ENCODE data around the gene TMEM45B.
"Not testable (repeated sequence)": the region's sequence is repeated elsewhere in the genome, so short reads cannot be mapped to it uniquely, and the experiment has no call there.

Gene TMEM45B

DNA sequence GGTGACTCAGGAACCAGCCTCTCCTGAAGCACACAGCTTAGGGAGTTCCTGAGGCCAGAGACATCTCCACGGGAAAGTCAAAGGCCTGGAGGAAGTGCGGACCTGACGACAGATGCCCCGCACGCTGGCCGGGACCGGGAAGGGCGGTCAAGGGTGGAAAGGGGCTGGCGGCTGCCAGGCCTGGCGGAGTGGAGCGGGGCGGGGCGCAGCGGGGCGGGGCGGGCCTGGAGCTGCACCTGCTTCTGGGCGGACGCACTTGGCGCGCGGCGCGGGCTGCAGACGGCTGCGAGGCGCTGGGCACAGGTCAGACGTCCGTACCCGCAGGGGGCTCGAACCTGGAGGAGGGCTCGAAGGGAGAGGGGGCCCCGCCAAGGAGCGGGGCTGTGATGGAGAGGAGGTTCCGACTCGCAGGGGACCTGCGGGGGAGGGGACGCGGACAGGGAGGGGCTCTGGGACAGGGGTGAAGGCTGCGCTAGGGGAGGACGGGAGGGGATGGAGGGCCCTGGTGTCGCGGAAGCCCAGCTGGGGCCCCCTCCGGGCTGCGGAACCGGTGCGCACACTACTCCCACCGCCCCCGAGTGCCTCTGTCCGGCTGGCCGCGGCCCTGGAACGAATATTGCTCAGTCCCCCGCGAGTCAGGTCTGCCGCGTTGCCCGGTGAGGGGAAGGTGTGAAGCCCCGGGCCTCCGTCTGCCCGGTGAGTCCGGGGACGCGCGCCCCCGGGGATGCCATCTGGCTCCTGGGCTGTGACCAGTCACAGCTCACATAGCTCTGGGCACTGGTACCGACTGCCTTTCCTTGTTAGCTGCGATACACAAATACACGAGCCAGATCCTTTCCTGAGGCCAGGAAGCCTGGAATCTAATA is at the start of gene TMEM45B:
TMEM45B (plus strand) TSS at position 253 of the 866 bp plus-strand sequence. CDS start 36,635 bp downstream, outside the sequence.
- no peak for DNase-seq

DNA sequence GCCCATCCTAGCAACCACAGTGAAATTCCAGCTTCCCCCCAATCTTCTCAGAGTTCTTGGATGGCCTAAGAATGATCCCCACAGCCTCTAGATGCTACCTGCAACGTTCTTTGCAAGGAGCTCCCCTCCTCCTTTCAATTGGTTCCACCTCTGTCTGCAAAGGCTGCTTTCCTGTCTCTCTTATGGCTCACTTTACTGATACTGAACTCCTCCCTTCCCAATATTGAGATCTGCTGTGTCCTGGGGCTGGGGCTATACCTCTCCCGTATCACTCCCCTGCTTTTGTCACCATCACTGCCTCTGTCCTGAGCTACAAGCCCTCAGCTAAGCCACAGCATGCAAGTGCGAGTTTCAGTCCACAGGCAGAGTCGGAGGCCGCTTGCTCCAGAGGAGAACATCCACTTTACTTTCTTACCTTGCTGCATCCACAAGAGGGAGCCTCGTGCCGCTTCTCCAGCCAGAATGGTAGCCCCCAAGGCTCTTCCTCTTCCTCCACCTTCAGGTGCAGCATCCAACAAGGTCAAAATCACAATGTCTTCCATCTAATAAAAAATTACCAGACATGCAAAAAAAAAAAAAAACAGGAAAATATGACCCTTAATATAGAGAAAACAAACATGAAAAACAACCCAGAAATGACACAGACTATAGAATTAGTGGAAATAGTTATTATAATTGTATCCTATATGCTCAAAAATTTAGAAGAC is 48.6 kb upstream of the TMEM45B start:
- DNase-seq, result peak; percentile 25

DNA sequence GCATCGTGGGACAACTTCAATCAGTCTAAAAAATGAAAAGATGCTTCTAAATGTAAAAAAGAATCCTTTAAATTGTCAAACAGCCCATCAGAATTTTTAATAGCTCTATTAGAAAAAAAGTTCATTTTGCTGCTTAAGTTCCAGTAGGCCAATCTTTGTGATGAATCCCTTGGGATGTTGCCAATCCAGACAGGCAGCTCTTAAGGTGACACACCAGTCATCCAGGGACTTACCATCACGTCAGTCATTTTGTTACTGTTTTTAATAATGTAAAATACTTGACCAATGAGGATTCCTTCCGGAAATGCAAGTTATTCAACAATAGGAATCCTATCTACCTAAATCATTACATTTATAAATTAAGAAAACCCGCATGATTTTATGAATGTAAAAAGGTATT is 47.8 kb upstream of the TMEM45B start:
- no peak for DNase-seq

DNA sequence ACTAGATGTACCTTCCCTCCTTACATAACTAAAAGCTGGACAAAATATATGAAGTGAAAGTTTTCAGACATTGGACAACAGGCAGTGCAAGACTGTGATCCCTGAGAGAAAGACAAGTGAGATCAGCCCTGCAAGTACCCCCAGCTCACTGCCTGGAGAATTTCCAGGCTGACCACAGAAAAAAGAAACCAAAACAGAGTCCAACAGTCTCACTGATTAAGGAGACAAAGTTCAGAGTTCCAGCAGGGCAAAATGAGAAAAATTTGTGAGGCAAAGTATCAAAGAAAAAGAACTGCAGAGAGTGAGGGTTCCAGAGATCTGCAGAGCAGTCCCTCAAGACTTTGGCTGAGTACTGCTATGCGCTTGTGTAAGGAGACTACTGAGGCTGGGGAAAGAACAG is 47.3 kb upstream of the TMEM45B start:
- DNase-seq, result no peak

DNA sequence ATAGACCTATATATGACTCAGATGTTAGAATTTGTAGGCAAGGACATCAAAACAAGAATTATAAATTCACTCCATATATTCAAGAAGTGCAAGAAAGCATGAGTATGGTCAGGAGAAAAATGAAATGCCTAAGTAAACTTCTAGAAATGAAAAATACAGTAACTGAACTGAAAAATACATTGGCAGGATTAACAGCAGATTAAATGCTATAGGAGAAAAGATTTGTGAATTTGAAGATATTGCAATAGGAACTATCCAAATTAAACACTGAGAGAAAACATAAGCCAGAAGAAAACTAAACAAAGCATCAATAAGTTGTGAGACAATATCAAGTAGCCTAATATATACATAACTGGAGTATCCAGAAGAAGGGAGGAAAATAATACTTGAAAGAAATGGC is 46.6 kb upstream of the TMEM45B start:
- no peak for DNase-seq

DNA sequence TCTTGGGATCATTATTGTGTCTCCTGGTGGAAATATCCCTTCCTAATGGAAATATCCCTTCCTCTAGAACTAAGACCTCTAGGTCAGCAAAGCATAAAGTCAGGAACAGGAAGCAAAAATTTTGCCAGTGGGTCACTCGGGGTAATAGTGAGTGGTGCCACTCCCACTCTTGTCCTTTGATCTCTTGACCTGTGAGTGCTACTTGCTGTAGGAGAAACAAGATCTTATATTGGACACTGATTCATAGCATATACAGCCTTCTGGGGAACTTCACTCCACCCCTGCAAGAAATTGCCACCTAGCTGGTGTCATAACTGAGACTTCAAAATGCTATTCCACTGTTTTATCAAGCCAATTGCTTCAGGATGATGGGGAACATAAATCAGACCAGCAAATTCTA is 44.7 kb upstream of the TMEM45B start:
- no peak for DNase-seq

DNA sequence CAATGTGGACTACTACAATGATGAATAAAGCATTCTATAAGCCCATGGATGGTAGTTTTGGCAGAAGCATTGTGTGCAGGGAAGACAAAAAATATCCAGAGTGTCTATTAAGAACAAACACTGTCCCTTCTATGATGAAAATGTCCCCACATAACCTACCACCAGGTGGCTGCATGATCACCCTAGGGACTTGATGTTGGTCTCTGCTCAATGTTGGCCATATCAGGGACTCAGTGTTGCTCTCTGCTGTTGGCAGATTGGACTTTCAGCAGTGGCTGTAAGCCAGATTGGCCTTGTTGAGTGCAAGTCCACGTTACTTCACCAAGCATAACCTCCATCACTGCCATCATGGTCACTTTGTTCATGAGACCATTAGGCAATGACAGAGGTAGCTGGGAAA is 44.2 kb upstream of the TMEM45B start:
- DNase-seq, result not testable (repeated sequence)

DNA sequence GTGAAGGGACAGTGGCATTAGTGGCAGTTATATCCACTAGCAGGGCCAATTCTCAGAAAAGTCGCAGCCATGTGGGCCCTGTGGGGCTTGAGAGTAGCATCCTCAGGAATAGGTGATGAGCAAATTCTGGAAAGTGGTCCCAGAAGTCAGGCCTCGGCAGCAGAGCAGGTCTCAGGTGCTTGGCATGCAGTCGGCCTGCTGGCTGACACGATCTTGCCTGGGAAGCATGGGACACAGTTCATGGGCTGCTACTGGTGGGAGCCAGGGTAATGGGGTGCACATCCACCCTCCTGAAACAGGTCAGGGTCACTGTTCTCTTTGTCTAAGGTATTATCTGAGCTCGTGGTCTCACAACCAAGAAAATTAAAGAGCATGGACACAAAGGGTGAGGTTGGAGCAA is 36.8 kb upstream of the TMEM45B start:
- DNase-seq, result no peak

DNA sequence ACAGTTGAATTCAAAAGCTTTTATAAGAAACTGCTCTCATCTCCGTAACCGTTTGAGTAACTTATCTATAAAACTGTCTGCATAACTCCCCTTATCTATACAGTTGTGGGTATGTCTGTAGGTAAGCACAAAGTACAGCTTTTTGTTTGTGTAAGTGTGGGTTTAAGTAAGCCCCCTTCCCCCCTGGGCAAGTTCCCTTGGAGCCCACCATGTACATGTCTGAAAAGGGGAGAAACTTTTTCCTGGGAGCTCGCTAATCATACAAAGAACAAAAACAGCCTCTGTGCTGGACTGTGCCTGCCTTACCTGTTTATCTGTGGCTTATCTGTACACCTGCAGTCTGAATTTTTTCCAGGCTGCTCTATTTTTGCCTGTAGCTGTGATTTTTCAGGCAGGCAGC is 36.3 kb upstream of the TMEM45B start:
- no peak for DNase-seq

DNA sequence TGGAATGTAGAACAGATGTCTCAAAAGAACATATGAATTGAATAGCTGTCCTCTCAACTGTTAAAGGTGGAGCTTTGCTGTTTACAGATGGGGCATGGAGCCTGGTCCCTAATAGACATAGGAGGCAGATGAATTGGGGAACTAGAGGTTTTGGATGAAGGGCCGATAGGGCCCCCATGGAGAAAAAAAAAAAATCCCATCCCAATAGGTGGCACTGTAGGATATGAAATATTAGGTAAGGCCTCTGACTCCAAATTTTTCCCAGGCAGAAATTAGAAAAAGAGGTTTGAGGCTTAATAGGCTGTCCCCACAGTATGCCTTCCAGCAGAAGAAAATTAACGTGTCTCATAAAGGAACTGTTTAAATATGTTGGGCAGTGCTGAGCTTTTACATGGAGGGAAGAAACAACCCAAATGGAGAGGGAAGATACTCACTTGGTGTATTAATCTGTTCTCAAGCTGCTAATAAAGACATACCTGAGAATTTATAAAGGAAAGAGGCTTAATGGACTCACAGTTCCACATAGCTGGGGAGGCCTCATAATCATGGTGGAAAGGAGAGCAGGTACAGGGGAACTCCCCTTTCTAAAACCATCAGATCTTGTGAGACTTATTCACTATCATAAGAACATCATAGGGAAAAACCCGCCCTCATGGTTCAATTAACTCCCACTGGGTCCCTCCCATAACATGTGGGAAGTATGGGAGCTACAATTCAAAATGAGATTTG is 30.1 kb upstream of the TMEM45B start:
- no peak for DNase-seq

DNA sequence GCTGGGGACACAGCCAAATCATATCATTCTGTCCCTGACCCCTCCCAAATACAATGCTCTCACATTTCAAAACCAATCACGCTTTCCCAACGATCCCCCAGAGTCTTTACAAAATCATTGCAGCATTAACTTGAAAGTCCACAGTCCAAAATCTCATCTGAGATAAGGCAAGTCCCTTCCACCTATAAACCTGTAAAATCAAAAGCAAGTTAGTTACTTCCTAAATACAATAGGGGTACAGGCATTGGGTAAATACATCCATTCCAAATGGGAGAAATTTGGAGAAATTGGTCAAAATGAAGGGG is 29.6 kb upstream of the TMEM45B start:
- not testable (repeated sequence) for DNase-seq

DNA sequence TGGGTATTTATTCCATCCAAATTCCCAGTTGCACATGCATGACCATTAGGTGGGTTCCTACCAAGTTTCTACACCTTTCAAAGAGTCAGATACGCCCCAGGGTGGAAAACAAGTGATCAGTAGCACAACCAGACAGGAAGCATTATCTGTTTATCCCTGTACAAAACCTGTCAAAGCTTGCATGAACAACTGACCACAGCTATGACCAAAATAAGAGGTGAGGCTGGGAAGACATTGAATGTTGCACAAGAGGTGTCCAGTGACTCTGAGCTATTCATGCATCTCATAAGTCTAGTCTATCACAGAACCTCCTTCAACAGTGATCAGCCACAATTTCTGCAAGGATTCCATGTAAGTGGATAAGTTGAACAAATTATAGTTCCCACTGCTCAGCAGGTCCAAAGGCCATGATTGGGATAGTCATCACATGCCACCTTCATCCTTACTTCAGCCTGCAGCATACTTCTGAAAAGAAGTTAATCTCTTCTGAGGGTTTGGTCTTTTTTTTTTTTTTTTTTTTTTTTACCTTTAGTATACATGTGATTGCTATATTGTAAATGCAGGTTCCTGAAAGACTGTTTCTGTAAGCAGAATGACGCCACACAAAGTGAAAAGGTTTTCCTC is 28.0 kb upstream of the TMEM45B start:
- DNase-seq, result no peak

DNA sequence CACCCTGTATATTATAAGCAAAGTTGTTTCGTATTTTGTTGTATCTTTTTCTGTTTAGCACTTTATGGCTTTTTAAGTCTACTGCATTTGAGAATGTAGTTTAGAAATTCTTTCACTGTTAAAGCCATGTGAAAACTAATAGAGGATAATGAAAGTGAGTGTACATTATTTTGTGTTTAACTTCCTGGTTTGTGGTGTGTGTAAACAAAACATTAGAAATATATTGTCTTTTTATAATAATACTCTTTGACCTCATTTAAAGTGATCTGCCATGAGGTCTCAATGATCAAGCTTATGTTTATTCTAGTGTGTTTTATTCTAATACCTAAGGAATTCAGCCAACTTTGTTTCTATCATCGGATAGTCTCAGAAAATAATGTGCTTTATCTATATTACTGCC is 27.4 kb upstream of the TMEM45B start:
- no peak for DNase-seq

DNA sequence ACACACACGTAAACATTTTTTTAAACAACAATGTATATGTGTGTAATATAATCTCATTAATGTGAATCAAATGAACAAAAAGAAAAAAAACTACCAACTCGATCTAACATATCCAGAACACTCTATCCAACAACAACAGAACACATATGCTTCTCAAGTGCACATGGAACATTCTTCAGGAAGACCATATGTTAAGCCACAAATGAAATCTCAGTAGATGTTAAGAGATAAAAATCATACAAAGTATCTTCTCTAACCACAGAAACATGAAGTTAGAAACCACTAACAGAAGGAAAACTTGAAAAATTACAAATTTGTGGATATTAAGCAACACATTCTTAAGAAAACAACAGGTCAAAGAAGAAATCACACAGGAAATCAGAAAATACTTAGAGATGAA is 25.5 kb upstream of the TMEM45B start:
- no peak for DNase-seq

DNA sequence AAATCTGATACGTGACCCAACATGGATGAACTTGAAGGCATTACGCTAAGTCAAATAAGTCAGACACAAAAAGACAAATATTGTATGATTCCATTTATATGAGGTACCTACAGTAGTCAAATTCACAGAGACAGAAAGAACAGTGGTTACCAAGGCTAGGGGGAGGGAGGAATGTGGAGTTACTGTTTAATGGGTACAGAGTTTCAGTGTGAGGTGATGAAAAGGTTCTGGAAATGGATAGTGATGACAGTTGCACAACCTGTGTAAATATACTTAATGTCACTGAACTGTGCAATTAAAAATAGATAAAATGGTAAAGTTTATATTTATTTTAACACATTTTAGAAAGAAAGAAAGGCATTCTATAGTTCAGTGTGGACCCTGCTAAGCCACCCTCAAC is 24.1 kb upstream of the TMEM45B start:
- DNase-seq, result no peak

DNA sequence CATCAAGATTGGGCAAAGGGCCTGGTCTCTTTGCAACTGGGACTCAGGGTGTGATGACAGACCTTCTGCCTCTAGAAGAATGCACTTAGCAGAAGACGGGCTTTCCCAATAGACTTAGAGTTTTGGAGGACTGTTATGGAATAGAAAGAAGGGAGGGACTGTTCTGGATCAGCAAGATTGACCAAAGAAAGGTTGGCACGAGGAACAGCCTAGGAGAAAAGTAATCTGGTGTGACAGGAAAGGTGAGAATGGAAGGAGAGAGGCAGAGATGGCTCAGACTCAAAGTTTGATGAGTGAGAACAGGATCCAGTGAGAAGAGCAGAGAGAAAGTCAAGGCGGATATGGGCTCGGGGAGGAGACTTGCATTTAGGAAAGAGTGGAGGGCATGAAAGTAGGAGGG is 23.0 kb upstream of the TMEM45B start:
- DNase-seq, result no peak

DNA sequence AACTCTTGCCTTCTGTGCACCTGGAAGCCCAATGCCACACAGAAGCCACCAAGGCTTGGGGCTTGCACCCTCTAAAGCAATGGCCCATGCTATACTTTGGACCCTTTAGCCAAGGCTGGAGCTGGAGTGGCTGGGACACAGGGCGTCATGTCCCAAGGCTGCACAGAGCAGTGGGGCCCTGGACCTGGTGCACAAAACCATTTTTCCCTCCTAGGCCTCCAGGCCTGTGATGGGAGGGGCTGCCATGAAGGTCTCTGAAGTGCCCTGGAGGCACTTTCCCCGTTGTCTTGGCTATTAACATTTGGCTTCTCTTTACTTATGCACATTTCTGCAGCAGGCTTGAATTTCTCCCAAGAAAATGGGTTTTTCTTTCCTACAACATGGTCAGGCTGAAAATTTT is 20.6 kb upstream of the TMEM45B start:
- DNase-seq, result no peak

DNA sequence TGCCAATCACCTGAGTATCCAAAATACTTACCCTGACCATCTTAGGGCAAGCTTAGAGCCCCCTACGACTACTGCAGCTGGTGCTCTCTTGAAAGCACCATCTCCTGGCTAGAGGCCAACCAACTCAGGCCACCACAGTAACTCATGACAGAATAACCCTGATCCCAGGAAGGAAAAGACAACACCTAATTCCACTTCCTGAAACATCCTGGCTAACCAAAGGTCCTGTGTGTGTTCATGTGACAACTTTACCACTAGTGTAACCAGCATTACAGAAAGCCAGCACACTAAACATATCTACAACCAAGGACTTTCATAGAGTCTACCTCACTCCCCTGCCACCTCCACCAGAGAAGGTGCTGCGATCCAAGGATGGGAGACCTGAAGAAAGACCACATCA is 17.4 kb upstream of the TMEM45B start:
- no peak for DNase-seq

DNA sequence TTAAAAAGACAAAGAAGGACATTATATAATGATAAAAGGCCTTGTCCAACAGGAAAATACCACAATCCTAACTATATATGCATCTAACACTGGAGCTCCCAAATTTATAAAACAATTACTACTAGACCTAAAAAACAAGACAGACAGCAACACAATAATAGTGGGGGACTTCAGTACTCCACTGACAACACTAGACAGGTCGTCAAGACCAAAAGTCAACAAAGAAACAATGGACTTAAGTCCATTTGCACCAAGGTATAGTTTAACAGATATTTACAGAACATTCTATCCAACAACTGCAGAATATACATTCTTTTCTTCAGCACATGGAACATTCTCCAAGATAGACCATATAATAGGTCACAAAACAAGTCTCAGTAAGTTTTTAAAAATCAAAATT is 15.5 kb upstream of the TMEM45B start:
- DNase-seq, result not testable (repeated sequence)

DNA sequence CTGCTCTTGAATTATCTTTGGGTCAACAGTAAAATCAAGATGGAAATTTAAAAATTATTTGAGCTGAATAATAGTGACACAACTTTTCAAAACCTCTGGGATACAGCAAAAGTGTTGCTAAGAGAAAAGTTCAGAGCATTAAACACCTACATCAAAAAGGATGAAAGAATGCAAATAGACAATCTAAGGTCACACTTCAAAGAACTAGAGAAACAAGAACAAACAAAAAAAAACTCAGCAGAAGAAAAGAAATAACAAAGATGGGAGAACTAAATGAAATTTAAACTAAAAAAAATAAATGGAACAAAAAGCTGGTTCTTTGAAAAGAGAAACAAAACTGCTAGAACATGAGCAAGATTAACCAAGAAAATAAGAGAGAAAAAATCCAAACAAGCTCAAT is 15.0 kb upstream of the TMEM45B start:
- DNase-seq, result no peak

DNA sequence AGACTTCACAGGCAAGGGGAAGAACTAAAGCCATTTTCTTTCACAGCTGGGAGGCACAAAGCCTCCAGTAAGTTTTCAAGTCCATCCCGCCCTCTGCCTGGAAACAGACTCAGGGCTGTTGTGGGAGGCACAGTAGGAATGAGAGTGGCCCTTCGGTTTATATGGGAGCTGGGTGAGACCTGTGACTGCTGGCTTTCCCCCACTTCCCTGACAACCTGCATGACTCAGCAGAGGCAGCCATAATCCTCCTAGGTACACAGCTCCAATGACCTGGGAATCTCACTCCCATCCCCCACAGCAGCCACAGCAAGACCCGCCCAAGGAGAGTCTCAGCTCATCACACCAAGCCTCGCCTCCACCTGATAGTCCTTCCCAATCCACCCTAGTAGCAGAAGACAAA is 12.1 kb upstream of the TMEM45B start:
- no peak for DNase-seq

DNA sequence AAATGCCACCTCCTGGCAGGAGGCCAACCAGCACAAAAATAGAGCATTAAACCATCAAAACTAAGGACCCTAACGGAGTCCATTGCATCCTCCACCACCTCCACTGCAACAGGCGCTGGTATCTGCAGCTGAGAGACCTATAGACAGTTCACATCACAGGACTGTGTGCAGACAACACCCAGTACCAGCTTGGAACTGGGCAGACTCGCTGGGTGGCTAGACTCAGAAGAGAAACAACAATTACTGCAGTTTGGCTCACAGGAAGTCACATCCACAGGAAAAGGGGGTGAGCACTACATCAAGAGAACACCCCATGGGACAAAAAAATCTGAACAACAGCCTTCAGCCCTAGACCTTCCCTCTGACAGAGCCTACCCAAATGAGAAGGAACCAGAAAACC is 11.6 kb upstream of the TMEM45B start:
- DNase-seq, result no peak

DNA sequence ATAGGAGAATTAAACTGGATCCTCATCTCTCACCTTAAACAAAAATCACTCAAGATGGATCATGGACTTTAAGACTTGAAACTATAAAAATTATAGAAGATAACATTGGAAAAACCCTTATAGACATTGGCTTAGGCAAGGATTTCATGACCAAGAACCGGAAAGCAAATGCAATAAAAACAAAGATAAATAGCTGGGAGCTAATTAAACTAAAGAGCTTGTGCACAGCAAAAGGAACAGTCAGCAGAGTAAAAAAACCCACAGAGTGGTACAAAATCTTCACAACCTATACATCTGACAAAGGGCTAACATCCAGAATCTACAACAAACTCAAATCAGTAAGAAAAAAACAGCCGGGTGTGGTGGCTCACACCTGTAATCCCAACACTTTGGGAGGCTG is 7.4 kb upstream of the TMEM45B start:
- not testable (repeated sequence) for DNase-seq

Measured in CD4-positive, alpha-beta T cell treated with Interleukin-17A for 1 hour (primary cell).